IMR-90 (cell line): ENCODE data around the gene ADGRG7. TPM values are rescaled to one million over a fixed set of nuclear protein-coding genes. Genes with fewer than 3 reads are reported as not detected.

Source experiments
- ATAC-seq: fragments of 200-7000 bp; cut with Tn5 transposase; 2 replicates; pipeline ENCODE4 v1.9.1; 2020; ENCODE audit warnings: low read depth, mild to moderate bottlenecking, moderate library complexity
- BruUV-seq: library from RNA; stranded (reverse); fragments of 400-500 nt; replicated peaks from 2 replicates; lab custom pipeline; 2021; lab: Mats Ljungman, UMichigan
- CTCF ChIA-PET: fragments of 300-600 bp; formaldehyde crosslinking; extraction: SDS; loops from one replicate; lab custom pipeline; 2021; ENCODE audit warnings: antibody characterized with exemption; lab: Yijun Ruan, JAX
- POLR2A ChIA-PET: fragments of 300-600 bp; sonication (Branson Sonifier 250); formaldehyde crosslinking; loops from one replicate; lab custom pipeline; 2022; ENCODE audit warnings: antibody characterized with exemption; ENCODE audit not compliant: unreplicated experiment; lab: Charles Lee
- DNase-seq: peaks from one replicate; pipeline ENCODE4 v3.0.0; 2013
- H2AFZ ChIP-seq: replicated peaks from 2 replicates; pipeline ENCODE3; 2013; ENCODE audit warnings: low read length, mild to moderate bottlenecking; ENCODE audit not compliant: poor library complexity
- H2AK5ac ChIP-seq: 2 replicates; pipeline ENCODE4 v1.6.1; 2013; ENCODE audit warnings: low read depth, low read length, inconsistent platforms
- H2AK9ac ChIP-seq: replicated peaks from 2 replicates; pipeline ENCODE3; 2013; ENCODE audit warnings: mild to moderate bottlenecking, low read depth, low read length, moderate library complexity; ENCODE audit not compliant: poor library complexity
- H2BK120ac ChIP-seq: 2 replicates; pipeline ENCODE4 v1.6.1; 2013; ENCODE audit warnings: low read depth, low read length, inconsistent platforms
- H2BK15ac ChIP-seq: 3 replicates; pipeline ENCODE4 v1.6.1; 2013; ENCODE audit warnings: low read depth, low read length, inconsistent platforms
- H2BK20ac ChIP-seq: 2 replicates; pipeline ENCODE4 v1.6.1; 2013; ENCODE audit warnings: low read depth, mild to moderate bottlenecking, inconsistent platforms, low read length, moderate library complexity
- H2BK5ac ChIP-seq: 2 replicates; pipeline ENCODE4 v1.6.1; 2013; ENCODE audit warnings: mild to moderate bottlenecking, low read depth, low read length, inconsistent platforms; ENCODE audit not compliant: poor library complexity, severe bottlenecking
- H3K14ac ChIP-seq: replicated peaks from 2 replicates; pipeline ENCODE4 v1.6.1; 2013; ENCODE audit warnings: low read depth, low read length, inconsistent platforms
- H3K18ac ChIP-seq: 2 replicates; pipeline ENCODE4 v1.6.1; 2013; ENCODE audit warnings: low read depth, low read length, control low read depth
- H3K23ac ChIP-seq: 2 replicates; pipeline ENCODE4 v1.6.1; 2013; ENCODE audit warnings: low read depth, low read length, inconsistent platforms
- H3K27ac ChIP-seq: 2 replicates; pipeline ENCODE4 v1.5.1; 2013; ENCODE audit warnings: mild to moderate bottlenecking, control low read depth, low read length; ENCODE audit not compliant: insufficient read depth
- H3K27me3 ChIP-seq: 2 replicates; pipeline ENCODE4 v1.6.1; 2013; ENCODE audit warnings: low read length; ENCODE audit not compliant: control insufficient read depth, insufficient read depth
- H3K36me3 ChIP-seq: 2 replicates; pipeline ENCODE4 v1.6.1; 2013; ENCODE audit warnings: low read length, mixed read lengths; ENCODE audit not compliant: control insufficient read depth, insufficient read depth
- H3K4ac ChIP-seq: 2 replicates; pipeline ENCODE4 v1.6.1; 2013; ENCODE audit warnings: low read depth, low read length, inconsistent platforms
- H3K4me1 ChIP-seq: 2 replicates; pipeline ENCODE4 v1.6.1; 2013; ENCODE audit warnings: low read length, mixed read lengths; ENCODE audit not compliant: control insufficient read depth, insufficient read depth
- H3K4me2 ChIP-seq: 2 replicates; pipeline ENCODE4 v1.6.1; 2013; ENCODE audit warnings: low read depth, mild to moderate bottlenecking, control low read depth, low read length, moderate library complexity
- H3K4me3 ChIP-seq: 2 replicates; pipeline ENCODE4 v1.5.1; 2013; ENCODE audit warnings: low read depth, mild to moderate bottlenecking, control low read depth, low read length, moderate library complexity; ENCODE audit not compliant: insufficient read depth
- H3K56ac ChIP-seq: 2 replicates; pipeline ENCODE4 v1.6.1; 2013; ENCODE audit warnings: low read length, inconsistent platforms; ENCODE audit not compliant: insufficient read depth; ENCODE audit errors: extremely low read depth
- H3K79me1 ChIP-seq, 2 experiments: 2 replicates each; pipeline ENCODE4 v1.6.1; 2013; ENCODE audit warnings: low read length in 2 of 2, inconsistent platforms in 1 of 2, low read depth in 1 of 2
- H3K9ac ChIP-seq: 2 replicates; pipeline ENCODE4 v1.6.1; 2013; ENCODE audit warnings: low read depth, low read length, control low read depth
- H3K9me1 ChIP-seq: 2 replicates; pipeline ENCODE4 v1.6.1; 2013; ENCODE audit warnings: low read length, inconsistent platforms; ENCODE audit not compliant: insufficient read depth
- H3K9me3 ChIP-seq: 2 replicates; pipeline ENCODE4 v1.6.1; 2013; ENCODE audit warnings: low read length; ENCODE audit not compliant: control insufficient read depth, insufficient read depth
- H4K20me1 ChIP-seq: 2 replicates; pipeline ENCODE4 v1.6.1; 2013; ENCODE audit warnings: low read length, inconsistent platforms; ENCODE audit not compliant: insufficient read depth
- H4K5ac ChIP-seq: 2 replicates; pipeline ENCODE4 v1.6.1; 2013; ENCODE audit warnings: mild to moderate bottlenecking, low read depth, low read length, control low read depth
- H4K8ac ChIP-seq, 2 experiments: 2 replicates each; pipeline ENCODE4 v1.6.1; 2013; ENCODE audit warnings: low read depth in 2 of 2, low read length in 2 of 2, control low read depth in 1 of 2, inconsistent platforms in 1 of 2
- H4K91ac ChIP-seq: 2 replicates; pipeline ENCODE4 v1.6.1; 2013; ENCODE audit warnings: low read depth, low read length, inconsistent platforms; ENCODE audit not compliant: insufficient read depth
- CHD1 ChIP-seq: IDR thresholded peaks from 2 replicates; pipeline ENCODE4 v1.6.1; 2012; ENCODE audit warnings: low read depth, low read length, improper control_type of control experiment
- NFE2L2 ChIP-seq: fragments of 150-350 bp; IDR thresholded peaks from 2 replicates; pipeline ENCODE4 v1.6.1; 2016; ENCODE audit warnings: low read depth, mild to moderate bottlenecking, low read length
- WGBS, 2 experiments: methylation state at CpG; one replicate each; pipeline versions ENCODE4 v1.1.5 to v1.1.7; 2013; ENCODE audit warnings: missing lambda C conversion rate in 2 of 2; ENCODE audit not compliant: insufficient read length in 1 of 2; ENCODE audit errors: extremely low coverage in 2 of 2; 5-methylcytosine and 5-hydroxymethylcytosine counted together
- dilution Hi-C: fragments of 300-500 bp; cut with HindIII; formaldehyde crosslinking; loops from one replicate; pipeline ENCODE4 v1.14.3; 2018; ENCODE audit warnings: low sequenced_read_pairs; ENCODE audit not compliant: unreplicated experiment
- in situ Hi-C: fragments of 300-500 bp; cut with MboI; formaldehyde crosslinking; loops from 3 replicates; pipeline ENCODE4 v1.14.3; 2019; ENCODE audit warnings: low sequenced_read_pairs, inconsistent platforms, mixed read lengths
- intact Hi-C: fragments of 100-400 bp; cut with micrococcal nuclease; formaldehyde crosslinking; loops from 2 replicates; pipeline ENCODE4 v1.10.0; 2022
- polyA plus RNA-seq, 3 experiments: library from polyadenylated mRNA; depleted of rRNA; stranded (reverse); fragments of >200 nt; gene quantifications; 2 replicates each; pipeline ENCODE4 v1.2.3, GENCODE V29; 2012; ENCODE audit warnings: low replicate concordance in 1 of 3
- total RNA-seq: library from RNA; depleted of rRNA; stranded (reverse); fragments of >200 nt; gene quantifications from 2 replicates; pipeline ENCODE4 v1.2.3, GENCODE V29; 2012
- TF ChIP-seq, protein P1 (sequence below): fragments of 150-350 bp; IDR thresholded peaks from 2 replicates; pipeline ENCODE4 v1.6.1; 2016; ENCODE audit warnings: low read depth, mild to moderate bottlenecking, low read length, moderate library complexity, borderline replicate concordance

Gene ADGRG7
- total and polyA plus RNA-seq, 2 of the 4 experiments (the other 2 are of a cell fraction) = not detected

DNA sequence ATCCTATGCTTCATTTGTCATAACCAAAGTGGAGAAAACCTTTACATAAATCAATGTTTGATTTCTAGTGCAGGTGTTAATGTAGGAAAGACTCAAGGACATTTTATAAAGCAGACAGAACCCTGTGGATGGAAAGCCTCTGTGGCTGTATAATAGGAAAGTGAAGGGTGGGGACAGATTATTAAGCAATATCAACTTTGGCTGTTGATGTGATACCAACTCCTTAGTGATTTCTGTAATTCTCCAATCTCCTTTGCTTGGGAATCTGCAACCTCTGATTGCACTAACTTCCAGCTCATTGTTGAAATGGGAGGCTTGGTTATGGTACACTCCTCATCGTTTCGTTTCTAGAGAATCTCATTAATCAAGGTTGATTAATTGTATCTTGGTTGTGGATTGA, 29.3 kb upstream of the ADGRG7 start:
- Histone ChIP-seq H4K20me1 (no peaks in the 10 kb centered on the region), H3K27ac (no peak overlapping the region), H2AK5ac (no peak overlapping the region), H3K9ac (no peak overlapping the region), H3K79me1 (no peaks in the 10 kb centered on the region), H3K9me3 (no peaks in the 10 kb centered on the region), H2BK5ac (no peak overlapping the region), H2AK9ac (no peak overlapping the region), H2BK15ac (no peak overlapping the region; the same call in 2 of the 3 replicates), H3K4me3 (no peak overlapping the region), H4K5ac (no peak overlapping the region), H3K27me3 (no peaks in the 10 kb centered on the region), H3K4me1 (peaks cover 3% of the 10 kb centered on the region; the same call in 1 of the 2 replicates), H4K8ac (no peak overlapping the region), H3K18ac (no peak overlapping the region), H3K36me3 (peaks cover 2% of the 10 kb centered on the region; the same call in 1 of the 2 replicates), H3K14ac (no peak overlapping the region), H3K9me1 (peaks cover 6% of the 10 kb centered on the region), H4K91ac (no peak overlapping the region), H3K23ac (no peak overlapping the region), H3K4me2 (no peak overlapping the region), H3K4ac (no peak overlapping the region), H2BK20ac (no peak overlapping the region), H2AFZ (no peak overlapping the region), H2BK120ac (no peak overlapping the region), H3K56ac (no peak overlapping the region)
- BruUV-seq = no TSS peak
- DNase-seq (no peak), ATAC-seq (no peak)
- TF ChIP-seq CHD1 = no peak
- TF ChIP-seq NFE2L2 = no peak
- TF ChIP-seq, protein P1, sequence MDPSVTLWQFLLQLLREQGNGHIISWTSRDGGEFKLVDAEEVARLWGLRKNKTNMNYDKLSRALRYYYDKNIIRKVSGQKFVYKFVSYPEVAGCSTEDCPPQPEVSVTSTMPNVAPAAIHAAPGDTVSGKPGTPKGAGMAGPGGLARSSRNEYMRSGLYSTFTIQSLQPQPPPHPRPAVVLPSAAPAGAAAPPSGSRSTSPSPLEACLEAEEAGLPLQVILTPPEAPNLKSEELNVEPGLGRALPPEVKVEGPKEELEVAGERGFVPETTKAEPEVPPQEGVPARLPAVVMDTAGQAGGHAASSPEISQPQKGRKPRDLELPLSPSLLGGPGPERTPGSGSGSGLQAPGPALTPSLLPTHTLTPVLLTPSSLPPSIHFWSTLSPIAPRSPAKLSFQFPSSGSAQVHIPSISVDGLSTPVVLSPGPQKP = no peak
- WGBS, 2 experiments = no CpG with 5 or more reads among the region's 2 CpGs
- dilution Hi-C loops = no loop called here
- intact Hi-C loops = no loop called here
- POLR2A ChIA-PET = interaction anchor here (0.6 kb wide), 1 partner anchor 87 kb away, joined by 6 read pairs; no protein-coding TSS in a partner anchor
- in situ Hi-C loops = no loop called here
- CTCF ChIA-PET = no interaction called here
